GM18520 (cell line): ENCODE data around the gene DCBLD2.

ENCODE experiments used
- ATAC-seq: cut with Tn5 transposase; IDR thresholded peaks from one replicate; pipeline ENCODE4 v1.9.1; 2021; ENCODE audit not compliant: unreplicated experiment

The DCBLD2 gene

GRCh38 chr3:98901392-98902350 lies at the start of gene DCBLD2:
DCBLD2 (minus strand) TSS chr3:98901695; CDS start chr3:98901326, 369 bp downstream.
- ATAC-seq: peak; percentile 100

DNA sequence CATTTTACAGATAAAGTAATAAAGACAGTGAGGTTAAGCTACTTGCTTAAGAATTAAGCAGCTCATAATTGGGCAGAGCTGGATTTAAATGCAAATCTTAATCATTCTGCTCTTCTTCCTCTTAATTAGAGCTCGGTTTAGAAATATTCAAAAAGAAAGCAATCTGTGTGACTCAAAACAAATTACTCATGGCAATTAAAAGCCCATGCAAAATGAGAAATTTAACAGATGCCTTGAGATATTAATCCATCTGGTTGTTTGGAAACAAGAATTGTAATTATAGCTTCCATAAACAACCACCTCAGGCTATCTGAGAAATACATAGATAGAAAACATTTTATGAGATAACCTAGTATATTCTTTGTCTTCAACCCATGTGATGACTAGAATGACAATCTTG lies 44.2 kb upstream of the DCBLD2 start:
- ATAC-seq: no peak

DNA sequence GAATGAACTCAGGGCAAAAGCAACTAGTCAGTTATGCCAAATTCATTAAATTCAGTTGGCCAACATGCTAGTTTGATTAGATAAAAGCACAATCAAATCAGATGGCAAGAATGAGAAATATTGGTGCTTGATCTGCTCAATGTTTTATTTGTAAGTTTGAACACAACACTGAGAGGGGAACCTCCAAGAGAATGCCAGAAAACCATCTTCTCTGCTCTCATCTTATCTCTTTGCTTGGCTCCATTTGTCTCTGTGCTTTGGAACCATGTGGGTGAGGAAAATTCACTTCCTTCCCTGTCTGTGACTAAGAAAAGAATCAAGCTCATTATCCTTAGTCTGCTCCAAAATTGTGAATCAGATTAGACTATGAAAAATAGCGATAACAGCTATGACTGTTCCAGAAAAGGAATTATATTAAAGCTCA lies 43.6 kb upstream of the DCBLD2 start:
- ATAC-seq: no peak

GRCh38 chr3:98930413-98930812 lies 28.9 kb upstream of the DCBLD2 start:
- no peak for ATAC-seq

DNA sequence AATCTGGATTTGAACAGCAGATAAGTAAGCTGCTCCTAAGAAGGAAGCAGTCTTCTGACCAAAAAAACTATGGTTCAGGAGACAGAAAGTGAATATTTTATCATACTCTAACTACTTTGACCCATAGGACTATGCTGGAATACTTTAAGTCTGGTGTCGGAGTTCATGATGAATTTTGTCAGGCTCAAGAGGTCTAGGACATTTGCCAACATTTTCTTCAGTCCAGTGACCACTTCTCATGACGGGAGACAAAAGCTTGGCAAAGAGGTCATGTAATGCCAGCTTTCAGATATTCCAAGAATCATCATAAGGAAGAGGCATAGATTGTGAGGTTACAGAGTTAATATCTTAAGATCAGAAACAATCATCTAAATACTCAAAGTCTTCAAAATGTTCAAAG lies 20.5 kb upstream of the DCBLD2 start:
- ATAC-seq: no peak

GRCh38 chr3:98920166-98920565 lies 18.7 kb upstream of the DCBLD2 start:
- no peak for ATAC-seq

DNA sequence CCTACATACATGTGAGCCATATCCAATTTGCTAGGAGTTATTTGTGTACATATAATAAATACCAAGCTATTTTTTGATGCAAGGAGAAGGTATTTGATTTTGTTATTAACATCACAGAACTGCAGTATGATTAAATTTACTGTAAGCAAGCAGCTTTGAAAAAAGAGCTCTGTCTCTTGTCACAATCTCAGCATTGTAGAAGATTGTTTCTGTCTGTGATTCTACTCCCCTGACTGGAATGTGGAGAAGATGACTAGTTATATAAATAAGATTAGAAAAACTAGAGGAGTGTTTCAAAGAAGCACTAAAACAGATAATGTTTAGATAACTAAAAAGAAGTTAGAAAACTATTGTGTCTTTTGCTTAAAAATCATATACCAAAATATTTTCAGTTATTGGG lies 17.1 kb upstream of the DCBLD2 start:
- ATAC-seq: no peak

DNA sequence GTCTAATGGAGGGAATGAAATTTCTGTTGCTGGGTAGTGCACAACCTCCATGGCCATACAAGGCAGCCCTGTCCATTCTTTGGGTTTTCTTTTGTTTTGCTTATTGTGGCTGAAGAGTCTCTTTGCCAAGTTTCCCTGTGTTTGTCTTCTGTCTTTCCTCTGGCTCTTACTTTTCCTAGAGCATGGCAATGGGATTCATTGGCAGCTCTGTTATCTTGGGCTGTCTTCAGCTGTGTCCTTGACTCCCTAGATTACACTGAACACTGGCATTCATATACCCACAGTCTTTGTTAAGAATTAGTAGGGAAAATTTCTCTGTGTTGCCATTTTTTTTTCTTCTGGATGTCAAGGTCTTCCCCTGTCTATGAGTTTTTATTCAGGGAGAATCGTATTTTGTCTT lies 16.1 kb upstream of the DCBLD2 start:
- ATAC-seq: no peak

- no peak for ATAC-seq
These were observed 12.9 kb upstream of the DCBLD2 start for GRCh38 chr3:98914210-98915080.

DNA sequence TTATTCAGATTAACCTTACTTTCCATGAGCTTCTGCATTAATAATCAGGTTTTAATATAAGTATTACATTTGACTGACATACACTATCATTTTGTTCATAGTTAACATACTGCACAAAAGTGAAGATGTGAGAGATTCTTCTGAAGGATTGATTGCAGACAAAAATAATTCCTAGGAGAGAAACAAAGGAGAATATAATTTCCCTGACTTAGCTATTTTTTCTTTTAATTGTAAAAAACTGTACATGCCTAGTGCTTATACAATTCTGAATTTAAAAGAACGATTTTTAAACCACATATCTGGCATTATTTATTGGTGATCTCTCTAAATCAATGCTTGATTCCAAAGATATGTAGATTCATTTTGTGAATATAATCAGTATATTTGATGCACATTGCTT lies 11.0 kb upstream of the DCBLD2 start:
- no peak for ATAC-seq

GRCh38 chr3:98906230-98906629 lies 4.7 kb upstream of the DCBLD2 start:
- no peak for ATAC-seq

DNA sequence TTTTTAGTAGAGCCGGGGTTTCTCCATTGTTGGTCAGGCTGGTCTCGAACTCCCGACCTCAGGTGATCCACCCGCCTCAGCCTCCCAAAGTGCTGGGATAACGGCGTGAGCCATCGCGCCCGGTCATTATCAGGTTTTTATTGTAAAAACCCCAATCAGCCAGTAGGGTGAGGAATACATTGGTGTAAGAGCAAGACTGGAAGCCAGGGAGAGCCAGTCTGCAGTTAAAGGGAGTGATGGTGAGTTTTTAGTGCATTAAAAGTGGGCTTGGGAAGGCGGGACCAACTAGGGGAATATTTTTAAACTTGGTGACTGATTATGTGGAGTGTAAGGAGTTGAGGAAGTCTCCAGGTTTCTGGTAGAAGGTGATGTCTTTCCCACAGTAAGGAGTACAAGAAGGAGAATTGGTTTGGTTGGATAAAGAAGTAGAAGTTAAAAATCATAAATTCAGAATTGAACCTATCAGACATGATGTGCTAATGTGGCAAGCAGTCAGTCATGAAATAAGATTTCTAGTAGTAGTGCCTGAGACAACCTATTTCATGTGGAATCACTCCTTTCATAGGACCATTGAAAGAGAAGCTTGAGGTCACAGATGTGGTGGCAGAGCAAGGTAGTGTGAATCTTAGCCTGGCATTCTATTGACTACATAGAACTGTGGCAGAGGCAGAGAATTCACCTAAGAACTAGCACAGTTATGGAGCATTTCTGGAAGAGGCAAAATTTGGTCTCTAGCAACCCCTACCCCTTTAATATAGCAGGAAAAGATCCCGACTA lies 2.4 kb upstream of the DCBLD2 start:
- ATAC-seq: no peak

DNA sequence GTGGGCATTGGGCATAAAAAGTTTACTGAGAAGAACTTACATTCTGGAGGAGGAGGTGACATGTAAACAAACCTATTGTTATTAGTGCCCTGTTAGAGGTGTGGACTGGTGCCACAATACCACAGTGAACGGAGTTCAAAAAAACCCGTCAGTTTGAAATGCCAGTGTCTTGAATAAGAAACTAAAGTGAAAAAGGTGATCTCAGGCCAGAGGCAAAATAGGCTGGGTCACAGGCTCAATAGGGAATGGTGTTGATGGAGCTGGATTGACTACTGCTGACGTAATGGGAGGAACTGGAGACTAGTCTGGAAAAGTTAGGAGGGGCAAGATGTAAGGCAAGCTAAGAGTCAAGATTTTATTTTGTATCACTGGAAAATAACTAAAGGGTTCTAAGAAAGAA lies 1.6 kb upstream of the DCBLD2 start:
- ATAC-seq: no peak

GRCh38 chr3:98902351-98902740 lies 851 bp upstream of the DCBLD2 start:
- no peak for ATAC-seq

DNA sequence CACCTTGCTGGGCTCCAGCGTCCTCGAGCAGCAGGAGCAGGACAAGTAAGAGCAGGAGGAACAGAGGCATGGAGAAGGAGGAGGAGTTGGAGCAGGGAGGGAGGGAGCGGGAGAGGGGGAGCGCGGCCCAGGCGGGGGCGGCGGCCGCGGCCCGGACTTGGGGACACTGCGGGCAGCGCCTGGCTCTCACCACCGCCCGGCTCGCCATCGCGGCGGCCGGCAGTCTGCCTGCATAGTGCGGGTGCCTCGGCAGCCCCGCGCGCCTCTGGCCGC lies 440 bp downstream of the DCBLD2 start:
- ATAC-seq: no peak

DNA sequence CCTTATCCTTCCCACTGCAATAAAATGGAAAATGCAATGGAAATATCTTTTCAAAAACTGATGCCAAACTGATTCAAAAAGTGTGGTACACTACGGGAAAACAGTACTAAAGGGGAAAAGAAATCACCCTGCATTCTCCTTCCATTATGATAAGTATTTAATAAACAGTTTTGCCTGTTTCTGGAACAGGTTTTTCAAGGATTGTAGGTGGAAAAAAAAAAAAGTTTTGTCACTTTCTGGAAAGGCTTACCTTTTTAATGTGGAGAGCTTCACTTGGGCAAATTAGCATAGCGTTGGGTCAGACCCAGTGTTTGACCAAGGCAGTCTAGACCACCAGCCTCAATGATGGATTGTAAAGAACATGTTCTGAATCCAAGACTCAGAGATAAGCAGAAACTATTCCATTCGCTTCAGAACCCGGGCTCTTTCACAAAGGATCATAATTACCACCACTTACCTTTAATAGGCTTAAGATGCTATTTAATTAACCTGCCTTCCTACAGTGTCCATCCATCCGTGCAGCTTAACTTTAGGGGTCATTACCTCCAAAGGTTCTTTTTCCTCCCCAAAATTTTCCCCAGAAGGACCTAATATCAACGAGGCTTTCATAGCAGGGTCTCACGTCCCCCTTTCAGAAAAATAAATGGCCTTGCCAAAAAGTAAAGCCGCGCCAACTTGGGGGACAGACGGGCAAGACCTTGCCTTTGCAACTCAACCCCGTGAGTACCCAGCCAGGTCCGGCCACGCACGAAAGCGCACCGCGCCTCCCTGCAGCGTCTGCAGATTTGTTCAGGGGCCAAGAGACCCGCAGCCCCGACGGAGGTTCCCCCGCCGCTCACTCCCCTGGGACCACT lies 1.0 kb downstream of the DCBLD2 start:
- no peak for ATAC-seq

GRCh38 chr3:98897701-98898100 lies 3.8 kb downstream of the DCBLD2 start:
- ATAC-seq: no peak

DNA sequence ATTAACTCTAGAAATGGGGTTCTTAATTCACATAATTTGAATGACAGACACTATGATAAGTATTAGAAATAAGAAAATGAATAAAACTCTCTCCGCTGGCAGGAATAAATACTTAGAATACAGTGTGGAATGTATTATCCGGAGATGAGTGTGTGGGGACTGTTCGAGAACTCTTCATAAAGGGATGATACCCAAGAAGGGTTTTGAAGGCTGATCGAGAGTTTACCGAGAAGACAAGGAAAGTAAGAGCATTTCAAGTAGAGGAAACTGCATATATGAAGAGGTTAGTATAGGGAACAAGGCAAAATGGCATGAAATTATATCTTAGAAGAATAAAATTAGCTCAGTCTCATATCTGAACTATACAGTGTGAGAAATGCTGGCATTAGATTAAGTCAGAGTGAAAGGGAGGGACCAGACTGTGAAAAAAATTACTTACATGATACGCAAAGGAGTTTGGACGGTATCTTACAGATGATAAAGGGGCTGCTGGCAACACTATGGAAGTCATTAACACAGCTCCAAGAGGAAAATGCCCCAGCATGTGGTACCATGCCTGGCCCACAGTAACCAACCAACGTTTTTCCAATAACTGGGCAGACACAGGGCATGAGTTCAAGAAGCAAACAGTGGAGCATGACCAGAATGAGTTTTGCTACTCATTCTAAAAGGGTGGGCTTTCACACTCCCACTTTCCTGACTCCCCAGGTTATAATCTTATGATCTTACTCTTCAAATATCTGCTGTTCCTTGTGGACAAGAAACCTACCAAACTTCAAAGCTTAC lies 6.5 kb downstream of the DCBLD2 start:
- no peak for ATAC-seq

DNA sequence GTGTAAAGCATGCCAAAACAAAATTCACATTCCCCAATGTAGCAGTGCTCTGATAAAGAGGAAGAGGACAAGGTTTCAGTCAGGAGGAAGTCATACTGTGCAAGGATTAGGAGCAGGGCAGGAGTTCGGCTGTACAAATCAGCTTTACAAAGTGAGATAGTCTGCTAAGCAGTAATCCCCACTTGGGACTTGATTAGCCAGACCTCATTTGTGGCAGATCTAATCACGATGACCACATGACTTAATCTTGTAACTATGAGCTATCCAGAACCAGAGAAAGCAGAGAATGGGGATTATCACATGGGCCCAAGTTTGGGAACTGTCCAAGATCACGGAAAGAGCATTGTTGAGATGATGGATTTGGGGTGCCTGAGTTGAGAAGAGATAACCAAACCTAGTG lies 7.8 kb downstream of the DCBLD2 start:
- ATAC-seq: no peak

- ATAC-seq: no peak
These were observed 9.2 kb downstream of the DCBLD2 start for GRCh38 chr3:98892263-98892662.
